ENCODE results near the gene DIS3L2.
"Not testable (repeated sequence)": the region's sequence is repeated elsewhere in the genome, so short reads cannot be mapped to it uniquely, and the experiment has no call there.

The DIS3L2 gene

GRCh38 chr2:232308986-232309385 lies 347.5 kb downstream of the DIS3L2 start:
- H3K4me3 ChIP-seq (ENCODE audit: low read depth, low read length), result no peak overlapping the region
- TF ChIP-seq CTCF (IDR thresholded peaks at IDR 0.05; ENCODE audit: low read depth, low read length), result no peak

GRCh38 chr2:232309592-232309991 lies 348.1 kb downstream of the DIS3L2 start:
- no peak overlapping the region for H3K4me3 ChIP-seq (ENCODE audit: low read depth, low read length)
- no peak for TF ChIP-seq CTCF (IDR thresholded peaks at IDR 0.05; ENCODE audit: low read depth, low read length)

- no peak overlapping the region for H3K4me3 ChIP-seq (ENCODE audit: low read depth, low read length)
- no peak for TF ChIP-seq CTCF (IDR thresholded peaks at IDR 0.05; ENCODE audit: low read depth, low read length)
Observed at GRCh38 chr2:232310121-232310520, 348.6 kb downstream of the DIS3L2 start.

GRCh38 chr2:232310696-232311095 lies 349.2 kb downstream of the DIS3L2 start:
- no peak for TF ChIP-seq CTCF (IDR thresholded peaks at IDR 0.05; ENCODE audit: low read depth, low read length)

GRCh38 chr2:232313645-232314044 lies 352.1 kb downstream of the DIS3L2 start:
- not testable (repeated sequence) for H3K4me3 ChIP-seq (ENCODE audit: low read depth, low read length)

More at GRCh38 chr2:232310696-232311095, 349.2 kb downstream of the DIS3L2 start:
- no peak overlapping the region for H3K4me3 ChIP-seq (ENCODE audit: low read depth, low read length)

- H3K4me3 ChIP-seq (ENCODE audit: low read depth, low read length), result no peak overlapping the region
- TF ChIP-seq CTCF (IDR thresholded peaks at IDR 0.05; ENCODE audit: low read depth, low read length), result no peak
Observed at GRCh38 chr2:232315049-232315922, 353.8 kb downstream of the DIS3L2 start.

GRCh38 chr2:232315923-232316299 lies 354.4 kb downstream of the DIS3L2 start:
- H3K4me3 ChIP-seq (ENCODE audit: low read depth, low read length), result no peak overlapping the region
- TF ChIP-seq CTCF (IDR thresholded peaks at IDR 0.05; ENCODE audit: low read depth, low read length), result no peak

Data from WI38 (cell line).